ENCODE measurements around the gene NEK6. TPM values are rescaled to one million over a fixed set of nuclear protein-coding genes. Genes with fewer than 3 reads are reported as not detected.

The NEK6 gene
- total and polyA plus RNA-seq, 3 donors from 2014 or later: 11.5 to 21.5 (median 21.4) TPM

GRCh38 chr9:124389146-124389939, 131.6 kb downstream of the NEK6 start:
- no peak for TF ChIP-seq POLR2A (IDR thresholded peaks at IDR 0.05)
- TF ChIP-seq CTCF (IDR thresholded peaks at IDR 0.05): no peak
- DNase-seq: no peak
- Histone ChIP-seq H3K27me3 (no peaks in the 10 kb centered on the region), H3K9me3 (no peaks in the 10 kb centered on the region), H3K36me3 (ENCODE audit: low read depth, missing control alignments) (no peaks in the 10 kb centered on the region), H3K27ac (no peak overlapping the region), H3K4me1 (no peaks in the 10 kb centered on the region), H3K4me3 (no peak overlapping the region)
- WGBS, 2 donors: 73 to 83% methylated on average over 6 to 7 of the region's 7 CpGs
- intact Hi-C loops (cut with DNase I; ENCODE audit: low total_unique reads): no loop called here

GRCh38 chr9:124390794-124391658, 133.3 kb downstream of the NEK6 start:
- no peak for TF ChIP-seq CTCF (IDR thresholded peaks at IDR 0.05)
- TF ChIP-seq POLR2A (IDR thresholded peaks at IDR 0.05): no peak
- no peak for DNase-seq
- Histone ChIP-seq H3K36me3 (ENCODE audit: low read depth, missing control alignments) (no peaks in the 10 kb centered on the region), H3K4me1 (no peaks in the 10 kb centered on the region), H3K4me3 (no peak overlapping the region), H3K27ac (no peak overlapping the region), H3K9me3 (no peaks in the 10 kb centered on the region), H3K27me3 (no peaks in the 10 kb centered on the region)
- intact Hi-C loops (cut with DNase I; ENCODE audit: low total_unique reads): no loop called here
- WGBS, 2 donors: 74 to 75% methylated on average over 9 of the region's 9 CpGs

GRCh38 chr9:124392254-124392870, 134.6 kb downstream of the NEK6 start:
- Histone ChIP-seq H3K27me3 (no peaks in the 10 kb centered on the region), H3K4me1 (no peaks in the 10 kb centered on the region), H3K9me3 (no peaks in the 10 kb centered on the region), H3K27ac (no peak overlapping the region), H3K4me3 (no peak overlapping the region), H3K36me3 (ENCODE audit: low read depth, missing control alignments) (no peaks in the 10 kb centered on the region)
- WGBS, 2 donors: 90 to 98% methylated on average over 8 to 12 of the region's 12 CpGs
- intact Hi-C loops (cut with DNase I; ENCODE audit: low total_unique reads): no loop called here
- no peak for DNase-seq
- TF ChIP-seq CTCF (IDR thresholded peaks at IDR 0.05) (no peak), POLR2A (IDR thresholded peaks at IDR 0.05) (no peak)

- TF ChIP-seq POLR2A (IDR thresholded peaks at IDR 0.05): no peak
- no peak for TF ChIP-seq CTCF (IDR thresholded peaks at IDR 0.05)
- WGBS, 2 donors: 77 to 78% methylated on average over 9 of the region's 9 CpGs
- no peaks in the 10 kb centered on the region for H3K36me3 ChIP-seq (ENCODE audit: low read depth, missing control alignments)
- H3K4me1 ChIP-seq: no peaks in the 10 kb centered on the region
- no peaks in the 10 kb centered on the region for H3K9me3 ChIP-seq
- no peaks in the 10 kb centered on the region for H3K27me3 ChIP-seq
- H3K4me3 ChIP-seq: no peak overlapping the region
- no peak for DNase-seq
- intact Hi-C loops (cut with DNase I; ENCODE audit: low total_unique reads): no loop called here
- no peak overlapping the region for H3K27ac ChIP-seq
Measured at GRCh38 chr9:124392871-124393460, 135.2 kb downstream of the NEK6 start.

Data from testis (tissue), 3 donors.